Heart left ventricle (tissue), 16 donors: ENCODE results near the gene IL22RA1. TPM values are rescaled to one million over a fixed set of nuclear protein-coding genes. Genes with fewer than 3 reads are reported as not detected.

Experiments
- ATAC-seq, 4 donors: fragments of 200-7000 bp; cut with Tn5 transposase; one replicate each; pipeline ENCODE4 v1.9.1; 2020 to 2022; ENCODE audit warnings: moderate library complexity in 4 of 4, mild to moderate bottlenecking in 3 of 4, moderate number of reproducible peaks in 1 of 4
- DNase-seq, 5 donors: peaks; one replicate each; pipeline ENCODE4 v3.0.0-alpha.2; 2020
- H3K27ac ChIP-seq, 12 donors: fragments of 200-600 bp; sonication (generic) in 4 of 12; one replicate each; pipeline versions ENCODE4 v1.5.0 to v1.8.0; 2016 to 2022; ENCODE audit warnings: mild to moderate bottlenecking in 2 of 12
- H3K27me3 ChIP-seq, 9 donors: fragments of 200-600 bp; sonication (generic) in 2 of 9; one replicate each; pipeline versions ENCODE4 v1.5.1 to v1.8.0; 2016 to 2022; ENCODE audit warnings: mild to moderate bottlenecking in 3 of 9
- H3K36me3 ChIP-seq, 9 donors: fragments of 200-600 bp; sonication (generic) in 2 of 9; one replicate each; pipeline versions ENCODE4 v1.5.0 to v1.8.0; 2018 to 2022; ENCODE audit warnings: mild to moderate bottlenecking in 2 of 9
- H3K4me1 ChIP-seq, 12 donors: fragments of 200-600 bp; sonication (generic) in 4 of 12; one replicate each; pipeline versions ENCODE4 v1.5.0 to v1.8.0; 2016 to 2022; ENCODE audit warnings: mild to moderate bottlenecking in 3 of 12
- H3K4me3 ChIP-seq, 12 donors: fragments of 200-600 bp; sonication (generic) in 4 of 12; one replicate each; pipeline versions ENCODE4 v1.5.0 to v1.8.0; 2017 to 2022; ENCODE audit warnings: mild to moderate bottlenecking in 9 of 12, moderate library complexity in 4 of 12
- H3K9me3 ChIP-seq, 12 donors: fragments of 200-600 bp; sonication (generic) in 4 of 12; one replicate each; pipeline versions ENCODE4 v1.5.0 to v1.8.0; 2016 to 2022; ENCODE audit warnings: mild to moderate bottlenecking in 1 of 12
- CTCF ChIP-seq, 12 donors: fragments of 200-600 bp; sonication (generic) in 4 of 12; IDR thresholded peaks; one replicate each; pipeline versions ENCODE4 v1.5.0 to v1.8.0; 2018 to 2022; ENCODE audit warnings: antibody characterized with exemption in 12 of 12, mild to moderate bottlenecking in 5 of 12
- POLR2A ChIP-seq, 2 donors: fragments of 450-650 bp; IDR thresholded peaks; one replicate each; pipeline ENCODE4 v1.6.1; 2017; ENCODE audit warnings: antibody characterized with exemption in 2 of 2, mild to moderate bottlenecking in 2 of 2, moderate library complexity in 2 of 2
- WGBS, 4 donors: extraction: QIAGEN DNeasy Blood & Tissue Kit in 2 of 4; methylation state at CpG; one replicate each; pipeline versions ENCODE4 v1.1.5 to v1.1.7; 2013 to 2018; 5-methylcytosine and 5-hydroxymethylcytosine counted together
- intact Hi-C, 10 donors: fragments of 100-400 bp; cut with DNase I; formaldehyde crosslinking; loops; one replicate each; pipeline versions ENCODE4 v1.11.1 to v1.14.2; 2022
- polyA plus RNA-seq, 2 donors: library from polyadenylated mRNA; stranded (reverse); fragments of 200-250 nt; gene quantifications; one replicate each; pipeline ENCODE4 v1.2.3, GENCODE V29; 2013
- total RNA-seq, 9 donors: library from RNA; depleted of rRNA in 2 of 9; stranded (reverse); fragments of >200 nt in 2 of 9; fragmentation: NEBNext Ultra II Directional in 3 of 9; extraction: Animal tissue kit (Norgen Biotek cat#: 25700) in 3 of 9; gene quantifications; one replicate each; pipeline versions ENCODE4 v1.1.0 to v1.2.4, GENCODE V29; 2016 to 2023
- donor health status: ischemic (EF 13 %, LVEDD 7.1; RV severe dilation, severe dysfunction).
- donor health status: healthy with polysubstance abuse.
- donor health status: DM: no; HTN: yes; CAD: no.
- donor health status: DM: no; HTN: no; CAD: no.
- donor health status: ischemic (EF 25% LVEDD 6.9; RV normal size, moderate dysfunction).
- donor health status: ischemic (EF 25% LVEDD 5.7; RV mildly dilated, moderate dysfunction).
- donor health status: healthy.
- donor health status: DM: yes; HTN: yes; CAD: no.
- donor health status: ischemic (EF 35%, LVEDD 5.7; RV mildly dilated, moderate dysfunction).
- donor health status: nonischemic (EF 11% LVEDD 7.7; RV severe dilation, severe dysfunction).
- donor health status: DM: yes; HTN: yes; CAD: no.
- donor health status: PGD.
- donor health status: ischemic (EF 29% LVEDD 5.4; RV normal size, mild dysfunction).
- donor health status: nonischemic (EF 23%, LVEDD 6.1; RV moderate dilation, normal function).

The IL22RA1 gene
- total and polyA plus RNA-seq, 11 donors = 0.04 to 1.3 (median 0.36) TPM; not detected in 3

GRCh38 chr1:24084050-24084449, 58.9 kb downstream of the IL22RA1 start:
- H3K4me3 ChIP-seq = no peak overlapping the region
- H3K27me3 ChIP-seq = no peaks in the 10 kb centered on the region
- WGBS, 4 donors = 50 to 70% (median 52%) methylated on average over 7 of the region's 7 CpGs
- peaks cover 0 to 87% (median 25%) of the 10 kb centered on the region in 9 donors for H3K36me3 ChIP-seq
- intact Hi-C loops = no loop called here
- peak in 1 of 5 donors; percentile 13 for DNase-seq
- peaks cover 0 to 40% (median 5%) of the 10 kb centered on the region in 12 donors for H3K4me1 ChIP-seq
- no peak for TF ChIP-seq CTCF (IDR thresholded peaks at IDR 0.05)
- TF ChIP-seq POLR2A (IDR thresholded peaks at IDR 0.05) = no peak
- no peak for ATAC-seq
- H3K27ac ChIP-seq = peak overlapping the region in 1 of 12 donors; percentile 9
- H3K9me3 ChIP-seq = no peaks in the 10 kb centered on the region

- peaks cover 0 to 51% (median 5%) of the 10 kb centered on the region in 12 donors for H3K4me1 ChIP-seq
Observed at GRCh38 chr1:24082372-24082771, 60.6 kb downstream of the IL22RA1 start.

GRCh38 chr1:24081190-24081589, 61.8 kb downstream of the IL22RA1 start:
- WGBS, 4 donors = 56 to 76% (median 69%) methylated on average over 6 of the region's 6 CpGs
- peaks cover 0 to 51% (median 6%) of the 10 kb centered on the region in 12 donors for H3K4me1 ChIP-seq
- intact Hi-C loops = no loop called here

More at GRCh38 chr1:24082372-24082771, 60.6 kb downstream of the IL22RA1 start:
- Histone ChIP-seq H3K4me3 (no peak overlapping the region), H3K36me3 (peaks cover 0 to 82% (median 23%) of the 10 kb centered on the region in 9 donors), H3K27me3 (no peaks in the 10 kb centered on the region), H3K27ac (peak overlapping the region in 2 of 12 donors; percentile 14 to 69), H3K9me3 (no peaks in the 10 kb centered on the region)
- ATAC-seq = no peak
- peak in 1 of 5 donors; percentile 38 for DNase-seq
- TF ChIP-seq POLR2A (IDR thresholded peaks at IDR 0.05) (no peak), CTCF (IDR thresholded peaks at IDR 0.05) (no peak)
- intact Hi-C loops = no loop called here
- 72 to 93% (median 80%) methylated on average over 4 to 8 of the region's 8 CpGs for WGBS, 4 donors

GRCh38 chr1:24080131-24080530, 62.8 kb downstream of the IL22RA1 start:
- H3K4me3 ChIP-seq = no peak overlapping the region
- intact Hi-C loops = no loop called here
- no peaks in the 10 kb centered on the region for H3K27me3 ChIP-seq
- TF ChIP-seq POLR2A (IDR thresholded peaks at IDR 0.05) = no peak
- no peak for TF ChIP-seq CTCF (IDR thresholded peaks at IDR 0.05)
- peaks cover 0 to 71% (median 21%) of the 10 kb centered on the region in 9 donors for H3K36me3 ChIP-seq
- H3K9me3 ChIP-seq = no peaks in the 10 kb centered on the region
- ATAC-seq = peak; percentile 68 to 78 (median 76)
- peak overlapping the region in 6 of 12 donors; percentile 2 to 69 (median 52) for H3K27ac ChIP-seq
- peak; percentile 68 to 83 (median 75) for DNase-seq
- peaks cover 0 to 51% (median 6%) of the 10 kb centered on the region in 12 donors for H3K4me1 ChIP-seq
- WGBS, 4 donors = 28 to 46% (median 43%) methylated on average over 9 to 10 of the region's 10 CpGs

More at GRCh38 chr1:24081190-24081589, 61.8 kb downstream of the IL22RA1 start:
- Histone ChIP-seq H3K27ac (peak overlapping the region in 5 of 12 donors; percentile 11 to 69 (median 32)), H3K27me3 (no peaks in the 10 kb centered on the region), H3K36me3 (peaks cover 0 to 71% (median 18%) of the 10 kb centered on the region in 9 donors), H3K4me3 (no peak overlapping the region), H3K9me3 (no peaks in the 10 kb centered on the region)
- DNase-seq (peak in 1 of 5 donors; percentile 51), ATAC-seq (peak in 1 of 4 donors; percentile 5)
- TF ChIP-seq POLR2A (IDR thresholded peaks at IDR 0.05) = no peak
- no peak for TF ChIP-seq CTCF (IDR thresholded peaks at IDR 0.05)
